Activated T-helper 17 cell treated with anti-CD3 and anti-CD28 coated beads, Interleukin-2, amount 50 U/mL, for 72 hours (primary cell): Measurements from ENCODE around the gene PAPPA2. TPM values are rescaled to one million over a fixed set of nuclear protein-coding genes. Genes with fewer than 3 reads are reported as not detected.

ENCODE experiments used
- ATAC-seq: fragments of 150-1000 bp; cut with Tn5 transposase; replicated peaks from 2 replicates; pipeline ENCODE4 v1.10.0; 2021; ENCODE audit warnings: mild to moderate bottlenecking, moderate library complexity
- H3K27ac Mint-ChIP-seq: one replicate; pipeline ENCODE4 v1.8.0; 2022; ENCODE audit warnings: mixed read lengths
- H3K27me3 Mint-ChIP-seq: one replicate; pipeline ENCODE4 v1.8.0; 2022; ENCODE audit warnings: mixed read lengths
- H3K36me3 Mint-ChIP-seq: one replicate; pipeline ENCODE4 v1.8.0; 2022; ENCODE audit warnings: low read depth, mild to moderate bottlenecking, mixed read lengths
- H3K4me1 Mint-ChIP-seq: one replicate; pipeline ENCODE4 v1.8.0; 2022; ENCODE audit warnings: mixed read lengths
- H3K4me3 Mint-ChIP-seq: one replicate; pipeline ENCODE4 v1.8.0; 2022; ENCODE audit warnings: mild to moderate bottlenecking, mixed read lengths
- H3K9me3 Mint-ChIP-seq: one replicate; pipeline ENCODE4 v1.8.0; 2022; ENCODE audit warnings: mixed read lengths
- total RNA-seq, 2 donors: library from RNA; stranded (reverse); gene quantifications; one replicate each; pipeline ENCODE4 v1.2.3, GENCODE V29; 2022

PAPPA2 gene
- total RNA-seq, 2 donors from 2014 or later: 0.17 to 0.19 TPM

- no peaks in the 10 kb centered on the region for H3K9me3 Mint-ChIP-seq
- H3K4me1 Mint-ChIP-seq: no peaks in the 10 kb centered on the region
- no peaks in the 10 kb centered on the region for H3K27me3 Mint-ChIP-seq
- H3K27ac Mint-ChIP-seq: no peak overlapping the region
- H3K36me3 Mint-ChIP-seq: no peaks in the 10 kb centered on the region
- no peak for ATAC-seq
- H3K4me3 Mint-ChIP-seq: no peak overlapping the region
Observed at GRCh38 chr1:176529395-176530090, 66.6 kb downstream of the PAPPA2 start.

GRCh38 chr1:176531036-176531435, 68.1 kb downstream of the PAPPA2 start:
- H3K27me3 Mint-ChIP-seq: peaks cover 3% of the 10 kb centered on the region
- H3K36me3 Mint-ChIP-seq: no peaks in the 10 kb centered on the region
- no peak for ATAC-seq
- H3K4me3 Mint-ChIP-seq: no peak overlapping the region
- H3K9me3 Mint-ChIP-seq: peaks cover 7% of the 10 kb centered on the region
- no peaks in the 10 kb centered on the region for H3K4me1 Mint-ChIP-seq
- H3K27ac Mint-ChIP-seq: no peak overlapping the region

- Mint-ChIP-seq H3K4me1 (no peaks in the 10 kb centered on the region), H3K9me3 (peaks cover 7% of the 10 kb centered on the region), H3K27ac (no peak overlapping the region), H3K36me3 (no peaks in the 10 kb centered on the region), H3K4me3 (no peak overlapping the region), H3K27me3 (peaks cover 3% of the 10 kb centered on the region)
- ATAC-seq: no peak
Observed at GRCh38 chr1:176531921-176532897, 69.2 kb downstream of the PAPPA2 start.

- Mint-ChIP-seq H3K36me3 (no peaks in the 10 kb centered on the region), H3K27me3 (peaks cover 3% of the 10 kb centered on the region), H3K4me1 (no peaks in the 10 kb centered on the region), H3K27ac (no peak overlapping the region), H3K4me3 (no peak overlapping the region), H3K9me3 (peaks cover 9% of the 10 kb centered on the region)
- no peak for ATAC-seq
Observed at GRCh38 chr1:176533020-176533419, 70.0 kb downstream of the PAPPA2 start.

DNA sequence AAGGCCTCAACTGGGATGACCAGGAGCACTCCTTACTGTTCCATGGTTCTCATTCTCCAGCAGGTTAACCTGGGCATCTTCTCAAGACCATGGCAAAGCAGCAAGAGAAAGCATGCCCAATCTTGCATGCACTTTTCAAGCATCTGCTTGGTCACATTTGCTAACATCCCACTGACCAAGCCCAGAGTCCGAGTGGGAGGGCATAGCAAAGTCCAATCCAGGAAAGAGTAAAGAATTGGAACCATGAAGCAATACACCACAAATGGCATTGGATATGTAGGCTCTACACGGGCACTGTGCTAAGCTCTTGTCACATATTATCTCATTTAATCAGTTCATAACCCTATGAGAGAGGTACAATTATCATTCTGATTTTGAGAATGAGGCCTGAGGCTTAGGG, 73.6 kb downstream of the PAPPA2 start:
- Mint-ChIP-seq H3K27me3 (peaks cover 3% of the 10 kb centered on the region), H3K4me1 (no peaks in the 10 kb centered on the region), H3K9me3 (peaks cover 14% of the 10 kb centered on the region), H3K36me3 (no peaks in the 10 kb centered on the region), H3K4me3 (no peak overlapping the region), H3K27ac (no peak overlapping the region)
- no peak for ATAC-seq

DNA sequence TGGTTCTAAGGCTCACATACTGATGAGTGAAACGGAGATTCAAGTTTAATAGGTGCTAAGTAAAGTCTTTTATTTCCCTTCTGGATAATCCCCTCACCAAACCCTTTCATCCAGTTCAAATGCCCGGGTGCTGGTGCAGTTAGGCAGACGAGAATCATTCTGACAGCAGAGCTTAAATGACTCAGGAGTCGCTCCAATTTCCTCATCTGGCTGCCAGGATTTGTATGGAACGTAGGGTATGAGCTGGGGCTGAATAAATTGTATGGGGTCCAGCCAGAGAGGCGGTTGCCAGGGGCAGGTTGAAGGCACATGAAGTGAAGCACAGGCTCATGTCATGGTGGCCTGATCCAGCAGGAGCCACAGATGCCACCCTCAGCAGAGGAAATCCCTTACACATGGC, 76.0 kb downstream of the PAPPA2 start:
- no peak for ATAC-seq
- Mint-ChIP-seq H3K27me3 (peaks cover 3% of the 10 kb centered on the region), H3K4me3 (no peak overlapping the region), H3K27ac (no peak overlapping the region), H3K4me1 (no peaks in the 10 kb centered on the region), H3K36me3 (no peaks in the 10 kb centered on the region), H3K9me3 (peaks cover 14% of the 10 kb centered on the region)

DNA sequence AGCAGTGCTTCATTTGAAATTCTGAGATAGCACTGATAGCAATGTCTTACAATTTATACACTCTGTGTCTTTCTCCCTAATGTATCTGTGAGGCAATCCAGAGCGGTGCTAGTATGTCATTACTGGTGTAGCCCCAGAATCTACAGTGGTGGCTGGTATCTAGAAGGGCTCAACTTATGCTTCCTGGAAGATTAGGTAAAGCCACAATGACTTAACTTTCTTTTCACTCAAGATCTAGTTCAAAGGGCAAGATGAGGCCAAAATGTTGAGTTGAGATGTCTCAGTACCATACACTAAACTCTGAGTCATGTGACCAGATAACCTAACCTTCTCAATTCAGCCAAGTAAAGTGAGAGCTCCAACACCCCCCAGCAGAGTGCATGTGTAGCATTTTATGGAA, 77.5 kb downstream of the PAPPA2 start:
- no peak for ATAC-seq
- no peaks in the 10 kb centered on the region for H3K36me3 Mint-ChIP-seq
- no peaks in the 10 kb centered on the region for H3K4me1 Mint-ChIP-seq
- peaks cover 8% of the 10 kb centered on the region for H3K9me3 Mint-ChIP-seq
- no peak overlapping the region for H3K27ac Mint-ChIP-seq
- H3K4me3 Mint-ChIP-seq: no peak overlapping the region
- no peaks in the 10 kb centered on the region for H3K27me3 Mint-ChIP-seq

DNA sequence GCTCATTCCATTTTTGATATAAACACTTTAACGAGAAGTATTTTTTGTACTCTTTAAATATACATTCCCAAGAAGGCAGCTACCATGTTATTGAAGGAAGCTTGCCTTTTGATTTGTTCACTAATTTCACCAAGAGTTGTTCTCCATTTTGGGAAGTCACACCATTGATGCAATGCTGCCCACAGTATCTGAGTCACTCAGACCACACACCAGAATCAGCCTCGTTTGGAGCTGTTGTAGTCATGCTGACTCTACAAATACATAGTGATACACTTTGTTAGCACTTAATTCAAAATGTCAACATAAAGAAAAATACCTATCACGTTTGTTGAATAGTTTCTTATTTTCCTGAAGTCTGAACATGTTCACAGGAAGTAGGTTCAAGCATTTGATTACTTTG, 78.7 kb downstream of the PAPPA2 start:
- Mint-ChIP-seq H3K27ac (no peak overlapping the region), H3K4me1 (no peaks in the 10 kb centered on the region)

GRCh38 chr1:176542352-176542751, 79.4 kb downstream of the PAPPA2 start:
- no peaks in the 10 kb centered on the region for H3K36me3 Mint-ChIP-seq
- H3K4me3 Mint-ChIP-seq: no peak overlapping the region
- no peaks in the 10 kb centered on the region for H3K4me1 Mint-ChIP-seq
- H3K27ac Mint-ChIP-seq: no peak overlapping the region
- ATAC-seq: no peak
- peaks cover 8% of the 10 kb centered on the region for H3K9me3 Mint-ChIP-seq
- H3K27me3 Mint-ChIP-seq: no peaks in the 10 kb centered on the region

More for the DNA sequence above, 78.7 kb downstream of the PAPPA2 start:
- ATAC-seq: no peak
- Mint-ChIP-seq H3K4me3 (no peak overlapping the region), H3K9me3 (peaks cover 8% of the 10 kb centered on the region), H3K36me3 (no peaks in the 10 kb centered on the region), H3K27me3 (no peaks in the 10 kb centered on the region)

DNA sequence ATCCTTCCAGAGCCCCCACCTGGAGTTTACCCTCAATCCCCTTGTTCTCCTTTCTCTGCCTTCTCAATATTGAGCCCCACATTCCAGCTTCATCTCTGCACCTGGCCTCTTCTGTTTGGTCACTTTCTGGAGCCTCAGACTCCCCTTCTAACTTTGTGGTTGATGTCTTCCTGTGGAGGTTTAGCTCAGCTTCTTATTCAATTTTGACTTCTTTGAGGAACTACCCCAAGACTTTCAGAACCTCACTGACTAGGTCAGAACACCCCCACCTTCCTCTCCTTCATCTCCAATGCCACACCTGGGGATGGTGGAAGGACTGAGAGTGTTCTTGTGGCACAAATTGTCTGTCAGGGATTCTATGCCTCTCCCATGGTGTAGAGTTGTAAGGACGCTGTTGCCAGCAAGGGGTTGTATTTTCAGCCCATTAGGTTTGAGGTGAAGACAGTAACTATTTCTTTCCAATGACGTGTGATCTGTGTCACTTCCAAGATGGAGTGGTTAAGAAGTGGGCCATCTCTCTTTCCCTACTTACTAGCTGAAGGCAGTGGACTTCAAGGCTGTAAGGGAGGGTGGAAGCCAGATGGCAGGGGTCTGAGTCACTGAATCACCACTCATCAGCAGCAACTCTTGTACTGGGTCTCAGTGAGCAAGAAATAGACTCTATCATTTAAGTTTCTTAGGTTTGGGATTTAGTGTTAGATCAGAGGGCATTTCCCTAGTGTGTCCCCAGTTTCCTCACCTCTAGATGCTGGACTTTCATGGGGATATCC, 80.6 kb downstream of the PAPPA2 start:
- H3K9me3 Mint-ChIP-seq: peaks cover 8% of the 10 kb centered on the region
- H3K36me3 Mint-ChIP-seq: no peaks in the 10 kb centered on the region
- H3K27me3 Mint-ChIP-seq: peaks cover 4% of the 10 kb centered on the region
- ATAC-seq: no peak
- no peaks in the 10 kb centered on the region for H3K4me1 Mint-ChIP-seq
- no peak overlapping the region for H3K4me3 Mint-ChIP-seq
- H3K27ac Mint-ChIP-seq: no peak overlapping the region

- Mint-ChIP-seq H3K27me3 (peaks cover 4% of the 10 kb centered on the region), H3K9me3 (peaks cover 8% of the 10 kb centered on the region), H3K4me1 (no peaks in the 10 kb centered on the region), H3K36me3 (no peaks in the 10 kb centered on the region), H3K4me3 (no peak overlapping the region), H3K27ac (no peak overlapping the region)
- no peak for ATAC-seq
Observed at GRCh38 chr1:176545034-176545639, 82.2 kb downstream of the PAPPA2 start.

- Mint-ChIP-seq H3K27ac (no peak overlapping the region), H3K4me1 (no peaks in the 10 kb centered on the region), H3K36me3 (no peaks in the 10 kb centered on the region), H3K27me3 (peaks cover 12% of the 10 kb centered on the region), H3K9me3 (peaks cover 8% of the 10 kb centered on the region), H3K4me3 (no peak overlapping the region)
- ATAC-seq: no peak
Observed at GRCh38 chr1:176546825-176547224, 83.8 kb downstream of the PAPPA2 start.

GRCh38 chr1:176551146-176551545, 88.2 kb downstream of the PAPPA2 start:
- Mint-ChIP-seq H3K4me3 (no peak overlapping the region), H3K36me3 (no peaks in the 10 kb centered on the region), H3K27me3 (peaks cover 35% of the 10 kb centered on the region), H3K4me1 (no peaks in the 10 kb centered on the region), H3K9me3 (peaks cover 8% of the 10 kb centered on the region), H3K27ac (no peak overlapping the region)
- no peak for ATAC-seq
